ENCODE data around the gene PRPH2. TPM values are rescaled to one million over a fixed set of nuclear protein-coding genes. Genes with fewer than 3 reads are reported as not detected.

Gene PRPH2
- total RNA-seq, 1 experiment from 2014 or later = 1.0 TPM

DNA sequence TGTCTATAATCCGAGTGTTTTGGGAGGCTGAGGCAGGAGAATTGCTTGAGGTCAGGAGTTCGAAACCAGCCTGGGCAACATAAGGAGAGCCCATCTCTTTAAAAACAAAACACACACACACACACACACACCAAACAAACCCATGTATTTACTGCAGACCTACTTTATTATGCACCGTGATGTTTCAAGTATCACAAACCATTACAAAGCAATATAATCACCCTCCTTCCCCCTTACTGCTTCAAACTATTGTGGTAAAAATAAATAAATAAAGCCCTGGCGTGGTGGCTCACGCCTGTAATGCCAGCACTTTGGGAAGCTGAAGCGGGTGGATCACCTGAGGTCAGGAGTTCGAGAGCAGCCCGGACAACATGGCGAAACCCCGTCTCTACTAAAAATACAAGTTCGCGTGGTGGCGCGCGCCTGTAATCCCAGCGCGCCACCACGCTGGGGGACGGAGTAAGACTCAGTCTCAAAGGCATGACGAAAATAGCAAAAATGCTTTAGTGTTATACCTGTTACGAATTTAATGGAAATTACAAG lies 22.0 kb upstream of the PRPH2 start (continued):
- TF ChIP-seq, protein P1, sequence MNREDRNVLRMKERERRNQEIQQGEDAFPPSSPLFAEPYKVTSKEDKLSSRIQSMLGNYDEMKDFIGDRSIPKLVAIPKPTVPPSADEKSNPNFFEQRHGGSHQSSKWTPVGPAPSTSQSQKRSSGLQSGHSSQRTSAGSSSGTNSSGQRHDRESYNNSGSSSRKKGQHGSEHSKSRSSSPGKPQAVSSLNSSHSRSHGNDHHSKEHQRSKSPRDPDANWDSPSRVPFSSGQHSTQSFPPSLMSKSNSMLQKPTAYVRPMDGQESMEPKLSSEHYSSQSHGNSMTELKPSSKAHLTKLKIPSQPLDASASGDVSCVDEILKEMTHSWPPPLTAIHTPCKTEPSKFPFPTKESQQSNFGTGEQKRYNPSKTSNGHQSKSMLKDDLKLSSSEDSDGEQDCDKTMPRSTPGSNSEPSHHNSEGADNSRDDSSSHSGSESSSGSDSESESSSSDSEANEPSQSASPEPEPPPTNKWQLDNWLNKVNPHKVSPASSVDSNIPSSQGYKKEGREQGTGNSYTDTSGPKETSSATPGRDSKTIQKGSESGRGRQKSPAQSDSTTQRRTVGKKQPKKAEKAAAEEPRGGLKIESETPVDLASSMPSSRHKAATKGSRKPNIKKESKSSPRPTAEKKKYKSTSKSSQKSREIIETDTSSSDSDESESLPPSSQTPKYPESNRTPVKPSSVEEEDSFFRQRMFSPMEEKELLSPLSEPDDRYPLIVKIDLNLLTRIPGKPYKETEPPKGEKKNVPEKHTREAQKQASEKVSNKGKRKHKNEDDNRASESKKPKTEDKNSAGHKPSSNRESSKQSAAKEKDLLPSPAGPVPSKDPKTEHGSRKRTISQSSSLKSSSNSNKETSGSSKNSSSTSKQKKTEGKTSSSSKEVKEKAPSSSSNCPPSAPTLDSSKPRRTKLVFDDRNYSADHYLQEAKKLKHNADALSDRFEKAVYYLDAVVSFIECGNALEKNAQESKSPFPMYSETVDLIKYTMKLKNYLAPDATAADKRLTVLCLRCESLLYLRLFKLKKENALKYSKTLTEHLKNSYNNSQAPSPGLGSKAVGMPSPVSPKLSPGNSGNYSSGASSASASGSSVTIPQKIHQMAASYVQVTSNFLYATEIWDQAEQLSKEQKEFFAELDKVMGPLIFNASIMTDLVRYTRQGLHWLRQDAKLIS (CRISPR knock-in tag; IDR thresholded peaks at IDR 0.05; ENCODE audit: borderline replicate concordance) = no peak
- no peak for TF ChIP-seq FOXP1 (CRISPR knock-in tag; IDR thresholded peaks at IDR 0.05; ENCODE audit: borderline replicate concordance)
- TF ChIP-seq ZNF423 (CRISPR knock-in tag; IDR thresholded peaks at IDR 0.05) = no peak
- TF ChIP-seq, protein P2, sequence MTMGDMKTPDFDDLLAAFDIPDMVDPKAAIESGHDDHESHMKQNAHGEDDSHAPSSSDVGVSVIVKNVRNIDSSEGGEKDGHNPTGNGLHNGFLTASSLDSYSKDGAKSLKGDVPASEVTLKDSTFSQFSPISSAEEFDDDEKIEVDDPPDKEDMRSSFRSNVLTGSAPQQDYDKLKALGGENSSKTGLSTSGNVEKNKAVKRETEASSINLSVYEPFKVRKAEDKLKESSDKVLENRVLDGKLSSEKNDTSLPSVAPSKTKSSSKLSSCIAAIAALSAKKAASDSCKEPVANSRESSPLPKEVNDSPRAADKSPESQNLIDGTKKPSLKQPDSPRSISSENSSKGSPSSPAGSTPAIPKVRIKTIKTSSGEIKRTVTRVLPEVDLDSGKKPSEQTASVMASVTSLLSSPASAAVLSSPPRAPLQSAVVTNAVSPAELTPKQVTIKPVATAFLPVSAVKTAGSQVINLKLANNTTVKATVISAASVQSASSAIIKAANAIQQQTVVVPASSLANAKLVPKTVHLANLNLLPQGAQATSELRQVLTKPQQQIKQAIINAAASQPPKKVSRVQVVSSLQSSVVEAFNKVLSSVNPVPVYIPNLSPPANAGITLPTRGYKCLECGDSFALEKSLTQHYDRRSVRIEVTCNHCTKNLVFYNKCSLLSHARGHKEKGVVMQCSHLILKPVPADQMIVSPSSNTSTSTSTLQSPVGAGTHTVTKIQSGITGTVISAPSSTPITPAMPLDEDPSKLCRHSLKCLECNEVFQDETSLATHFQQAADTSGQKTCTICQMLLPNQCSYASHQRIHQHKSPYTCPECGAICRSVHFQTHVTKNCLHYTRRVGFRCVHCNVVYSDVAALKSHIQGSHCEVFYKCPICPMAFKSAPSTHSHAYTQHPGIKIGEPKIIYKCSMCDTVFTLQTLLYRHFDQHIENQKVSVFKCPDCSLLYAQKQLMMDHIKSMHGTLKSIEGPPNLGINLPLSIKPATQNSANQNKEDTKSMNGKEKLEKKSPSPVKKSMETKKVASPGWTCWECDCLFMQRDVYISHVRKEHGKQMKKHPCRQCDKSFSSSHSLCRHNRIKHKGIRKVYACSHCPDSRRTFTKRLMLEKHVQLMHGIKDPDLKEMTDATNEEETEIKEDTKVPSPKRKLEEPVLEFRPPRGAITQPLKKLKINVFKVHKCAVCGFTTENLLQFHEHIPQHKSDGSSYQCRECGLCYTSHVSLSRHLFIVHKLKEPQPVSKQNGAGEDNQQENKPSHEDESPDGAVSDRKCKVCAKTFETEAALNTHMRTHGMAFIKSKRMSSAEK (CRISPR knock-in tag; IDR thresholded peaks at IDR 0.05; ENCODE audit: borderline replicate concordance) = no peak

DNA sequence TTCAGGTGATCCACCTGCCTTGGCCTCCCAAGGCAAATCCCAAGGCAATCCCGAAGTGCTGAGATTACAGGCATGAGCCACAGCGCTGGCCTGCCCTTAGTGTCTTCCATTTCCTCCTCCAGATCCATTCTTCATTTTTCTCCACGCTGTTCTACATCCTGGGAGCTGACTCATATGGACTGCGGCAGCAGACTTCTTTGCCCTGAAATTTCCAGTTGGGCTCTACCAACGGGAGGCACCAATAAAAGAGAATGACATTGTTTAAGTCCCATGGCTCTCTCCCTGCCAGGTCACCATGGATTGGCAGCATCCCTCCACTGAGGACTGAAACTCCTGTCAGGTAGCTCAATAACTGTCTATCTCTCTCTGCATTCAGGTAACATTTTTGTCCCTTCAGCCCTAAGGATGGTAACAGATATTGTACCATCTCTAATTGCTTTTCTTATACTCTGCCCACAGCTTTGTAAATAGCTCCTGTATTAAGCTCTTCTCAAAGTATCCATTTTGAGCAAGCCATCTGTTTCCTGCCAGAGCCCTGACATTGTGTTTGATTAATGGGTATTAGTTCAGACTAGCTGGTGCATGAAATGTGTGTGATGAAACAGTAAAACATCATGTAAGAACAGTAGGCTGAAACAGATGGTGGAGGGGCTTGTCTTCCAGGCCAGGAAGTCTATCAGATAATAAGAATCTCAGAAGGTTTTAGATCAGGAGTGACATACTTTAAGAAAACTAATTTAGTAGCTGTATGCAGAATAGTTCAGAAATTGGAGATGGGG lies 19.9 kb upstream of the PRPH2 start:
- no peak for ATAC-seq
- no peak for DNase-seq (ENCODE audit: low spot score)
- Mint-ChIP-seq H3K27ac (peak overlapping the region; percentile 51; the same call in 1 of the 2 replicates), H3K9me3 (no peaks in the 10 kb centered on the region), H3K4me3 (no peak overlapping the region), H3K36me3 (peaks cover 2% of the 10 kb centered on the region), H3K4me1 (peaks cover 7% of the 10 kb centered on the region), H3K27me3 (ENCODE audit: low read depth) (no peaks in the 10 kb centered on the region)
- CTCF ChIA-PET = interaction anchor here (0.8 to 1.0 kb wide), 2 partner anchors 16 to 81 kb away, joined by 3 to 4 read pairs; no protein-coding TSS in a partner anchor
- POLR2A ChIA-PET = interaction anchor here (5.0 kb wide), 1 partner anchor 41 kb away, joined by 42 read pairs; the partner anchor contains the start of gene BICRAL
- TF ChIP-seq, protein P3, sequence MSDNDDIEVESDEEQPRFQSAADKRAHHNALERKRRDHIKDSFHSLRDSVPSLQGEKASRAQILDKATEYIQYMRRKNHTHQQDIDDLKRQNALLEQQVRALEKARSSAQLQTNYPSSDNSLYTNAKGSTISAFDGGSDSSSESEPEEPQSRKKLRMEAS (CRISPR knock-in tag; IDR thresholded peaks at IDR 0.05) = no peak
- TF ChIP-seq ZNF423 (CRISPR knock-in tag; IDR thresholded peaks at IDR 0.05) = no peak
- no peak for TF ChIP-seq TCF7 (CRISPR knock-in tag; IDR thresholded peaks at IDR 0.05; ENCODE audit: low read depth)
- TF ChIP-seq, protein P4, sequence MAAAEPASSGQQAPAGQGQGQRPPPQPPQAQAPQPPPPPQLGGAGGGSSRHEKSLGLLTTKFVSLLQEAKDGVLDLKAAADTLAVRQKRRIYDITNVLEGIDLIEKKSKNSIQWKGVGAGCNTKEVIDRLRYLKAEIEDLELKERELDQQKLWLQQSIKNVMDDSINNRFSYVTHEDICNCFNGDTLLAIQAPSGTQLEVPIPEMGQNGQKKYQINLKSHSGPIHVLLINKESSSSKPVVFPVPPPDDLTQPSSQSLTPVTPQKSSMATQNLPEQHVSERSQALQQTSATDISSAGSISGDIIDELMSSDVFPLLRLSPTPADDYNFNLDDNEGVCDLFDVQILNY (CRISPR knock-in tag; IDR thresholded peaks at IDR 0.05) = no peak
- TF ChIP-seq, protein P5, sequence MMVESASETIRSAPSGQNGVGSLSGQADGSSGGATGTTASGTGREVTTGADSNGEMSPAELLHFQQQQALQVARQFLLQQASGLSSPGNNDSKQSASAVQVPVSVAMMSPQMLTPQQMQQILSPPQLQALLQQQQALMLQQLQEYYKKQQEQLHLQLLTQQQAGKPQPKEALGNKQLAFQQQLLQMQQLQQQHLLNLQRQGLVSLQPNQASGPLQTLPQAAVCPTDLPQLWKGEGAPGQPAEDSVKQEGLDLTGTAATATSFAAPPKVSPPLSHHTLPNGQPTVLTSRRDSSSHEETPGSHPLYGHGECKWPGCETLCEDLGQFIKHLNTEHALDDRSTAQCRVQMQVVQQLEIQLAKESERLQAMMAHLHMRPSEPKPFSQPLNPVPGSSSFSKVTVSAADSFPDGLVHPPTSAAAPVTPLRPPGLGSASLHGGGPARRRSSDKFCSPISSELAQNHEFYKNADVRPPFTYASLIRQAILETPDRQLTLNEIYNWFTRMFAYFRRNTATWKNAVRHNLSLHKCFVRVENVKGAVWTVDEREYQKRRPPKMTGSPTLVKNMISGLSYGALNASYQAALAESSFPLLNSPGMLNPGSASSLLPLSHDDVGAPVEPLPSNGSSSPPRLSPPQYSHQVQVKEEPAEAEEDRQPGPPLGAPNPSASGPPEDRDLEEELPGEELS (CRISPR knock-in tag; IDR thresholded peaks at IDR 0.05) = no peak
- no peak for TF ChIP-seq OVOL2 (CRISPR knock-in tag; IDR thresholded peaks at IDR 0.05; ENCODE audit: borderline replicate concordance)
- no peak for TF ChIP-seq ETV6 (CRISPR knock-in tag; IDR thresholded peaks at IDR 0.05)
- no peak for TF ChIP-seq ZNF219 (CRISPR knock-in tag; IDR thresholded peaks at IDR 0.05; ENCODE audit: borderline replicate concordance)
- no peak for TF ChIP-seq IRF2 (CRISPR knock-in tag; IDR thresholded peaks at IDR 0.05; ENCODE audit: borderline replicate concordance, low read depth)
- TF ChIP-seq, protein P6, sequence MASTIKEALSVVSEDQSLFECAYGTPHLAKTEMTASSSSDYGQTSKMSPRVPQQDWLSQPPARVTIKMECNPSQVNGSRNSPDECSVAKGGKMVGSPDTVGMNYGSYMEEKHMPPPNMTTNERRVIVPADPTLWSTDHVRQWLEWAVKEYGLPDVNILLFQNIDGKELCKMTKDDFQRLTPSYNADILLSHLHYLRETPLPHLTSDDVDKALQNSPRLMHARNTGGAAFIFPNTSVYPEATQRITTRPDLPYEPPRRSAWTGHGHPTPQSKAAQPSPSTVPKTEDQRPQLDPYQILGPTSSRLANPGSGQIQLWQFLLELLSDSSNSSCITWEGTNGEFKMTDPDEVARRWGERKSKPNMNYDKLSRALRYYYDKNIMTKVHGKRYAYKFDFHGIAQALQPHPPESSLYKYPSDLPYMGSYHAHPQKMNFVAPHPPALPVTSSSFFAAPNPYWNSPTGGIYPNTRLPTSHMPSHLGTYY (CRISPR knock-in tag; IDR thresholded peaks at IDR 0.05) = no peak
- TF ChIP-seq, protein P7, sequence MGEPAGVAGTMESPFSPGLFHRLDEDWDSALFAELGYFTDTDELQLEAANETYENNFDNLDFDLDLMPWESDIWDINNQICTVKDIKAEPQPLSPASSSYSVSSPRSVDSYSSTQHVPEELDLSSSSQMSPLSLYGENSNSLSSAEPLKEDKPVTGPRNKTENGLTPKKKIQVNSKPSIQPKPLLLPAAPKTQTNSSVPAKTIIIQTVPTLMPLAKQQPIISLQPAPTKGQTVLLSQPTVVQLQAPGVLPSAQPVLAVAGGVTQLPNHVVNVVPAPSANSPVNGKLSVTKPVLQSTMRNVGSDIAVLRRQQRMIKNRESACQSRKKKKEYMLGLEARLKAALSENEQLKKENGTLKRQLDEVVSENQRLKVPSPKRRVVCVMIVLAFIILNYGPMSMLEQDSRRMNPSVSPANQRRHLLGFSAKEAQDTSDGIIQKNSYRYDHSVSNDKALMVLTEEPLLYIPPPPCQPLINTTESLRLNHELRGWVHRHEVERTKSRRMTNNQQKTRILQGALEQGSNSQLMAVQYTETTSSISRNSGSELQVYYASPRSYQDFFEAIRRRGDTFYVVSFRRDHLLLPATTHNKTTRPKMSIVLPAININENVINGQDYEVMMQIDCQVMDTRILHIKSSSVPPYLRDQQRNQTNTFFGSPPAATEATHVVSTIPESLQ (CRISPR knock-in tag; IDR thresholded peaks at IDR 0.05) = no peak
- TF ChIP-seq, protein P8, sequence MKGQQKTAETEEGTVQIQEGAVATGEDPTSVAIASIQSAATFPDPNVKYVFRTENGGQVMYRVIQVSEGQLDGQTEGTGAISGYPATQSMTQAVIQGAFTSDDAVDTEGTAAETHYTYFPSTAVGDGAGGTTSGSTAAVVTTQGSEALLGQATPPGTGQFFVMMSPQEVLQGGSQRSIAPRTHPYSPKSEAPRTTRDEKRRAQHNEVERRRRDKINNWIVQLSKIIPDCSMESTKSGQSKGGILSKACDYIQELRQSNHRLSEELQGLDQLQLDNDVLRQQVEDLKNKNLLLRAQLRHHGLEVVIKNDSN (CRISPR knock-in tag; IDR thresholded peaks at IDR 0.05) = no peak
- no peak for TF ChIP-seq MYBL2 (CRISPR knock-in tag; IDR thresholded peaks at IDR 0.05)
